ENCODE measurements around the gene TRAF1. TPM values are rescaled to one million over a fixed set of nuclear protein-coding genes. Genes with fewer than 3 reads are reported as not detected.

The TRAF1 gene
- total RNA-seq, 1 experiment from 2014 or later: 1.4 TPM

DNA sequence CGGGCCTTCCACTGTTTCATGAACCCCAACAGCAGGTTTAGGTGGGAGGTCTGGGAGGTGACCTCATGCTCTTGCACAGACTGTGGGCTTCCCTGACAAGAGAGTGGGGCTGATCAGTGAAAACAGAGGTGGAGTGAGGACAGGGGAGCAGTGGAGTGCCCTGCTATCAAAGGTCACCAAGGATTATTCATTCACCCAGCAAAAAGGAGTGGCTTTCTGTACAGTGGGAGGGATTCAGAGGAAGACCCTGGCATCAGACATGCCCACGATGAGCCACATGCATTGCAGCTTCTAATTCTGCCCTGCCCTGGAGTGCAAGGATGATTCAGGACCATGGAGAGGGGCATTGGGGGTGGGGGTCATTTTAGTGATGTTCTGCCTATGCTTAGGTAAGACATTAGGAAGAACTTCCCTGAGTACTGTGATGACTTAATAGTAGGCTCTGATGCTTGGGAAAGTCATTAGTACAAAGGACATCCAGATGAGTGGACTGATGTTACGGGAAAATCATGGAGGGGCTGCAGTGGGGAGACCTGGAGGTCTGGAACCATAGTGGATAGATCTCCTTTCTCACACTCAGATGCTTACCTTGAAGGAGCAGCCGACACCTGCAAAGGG lies 12.8 kb downstream of the TRAF1 start:
- H4K5ac ChIP-seq (ENCODE audit: insufficient read length, low read depth, low read length): no peak overlapping the region
- H2AK5ac ChIP-seq (ENCODE audit: insufficient read length, low read length): no peak overlapping the region
- Mint-ChIP-seq H3K27ac (no peak overlapping the region; a peak in 1 of 7 replicates), H3K36me3 (ENCODE audit: insufficient read depth in 1 of 3, low read depth in 3 of 3) (peaks cover 0 to 6% (median 5%) of the 10 kb centered on the region in 3 experiments; a peak in 3 of 7 replicates), H3K27me3 (ENCODE audit: low read depth) (no peaks in the 10 kb centered on the region), H3K4me3 (no peak overlapping the region), H3K4me1 (peaks cover 25 to 46% of the 10 kb centered on the region in 2 experiments), H3K9me3 (peaks cover 0 to 4% of the 10 kb centered on the region in 2 experiments; a peak in 2 of 5 replicates)
- H3K4me1 ChIP-seq (ENCODE audit: insufficient read depth, low read length): peaks cover 10% of the 10 kb centered on the region; the same call in 1 of the 2 replicates
- no peak overlapping the region for H2BK15ac ChIP-seq (ENCODE audit: low read depth, low read length)
- no peaks in the 10 kb centered on the region for H3K23me2 ChIP-seq (ENCODE audit: insufficient read length, low read depth, low read length, poor library complexity, severe bottlenecking)
- H4K8ac ChIP-seq (replicated peaks; ENCODE audit: insufficient read length, low read depth, low read length): no peak overlapping the region
- no peak overlapping the region for H2BK120ac ChIP-seq (ENCODE audit: low read depth, low read length, poor library complexity, severe bottlenecking)
- no peaks in the 10 kb centered on the region for H3K9me3 ChIP-seq (ENCODE audit: control insufficient read depth, low read depth, low read length)
- no peak overlapping the region for H2BK20ac ChIP-seq (ENCODE audit: low read depth, low read length, poor library complexity, severe bottlenecking)
- H4K91ac ChIP-seq (ENCODE audit: insufficient read length, low read depth, low read length): no peak overlapping the region
- H3K14ac ChIP-seq (ENCODE audit: insufficient read depth, low read length): no peak overlapping the region
- H3K27ac ChIP-seq (ENCODE audit: insufficient read length, low read depth, low read length): no peak overlapping the region
- H3K18ac ChIP-seq (ENCODE audit: insufficient read length, low read depth, low read length): no peak overlapping the region
- no peak overlapping the region for H2AFZ ChIP-seq (ENCODE audit: low read length)
- H2BK5ac ChIP-seq (ENCODE audit: insufficient read length, low read length): no peak overlapping the region
- TF ChIP-seq, protein P1, sequence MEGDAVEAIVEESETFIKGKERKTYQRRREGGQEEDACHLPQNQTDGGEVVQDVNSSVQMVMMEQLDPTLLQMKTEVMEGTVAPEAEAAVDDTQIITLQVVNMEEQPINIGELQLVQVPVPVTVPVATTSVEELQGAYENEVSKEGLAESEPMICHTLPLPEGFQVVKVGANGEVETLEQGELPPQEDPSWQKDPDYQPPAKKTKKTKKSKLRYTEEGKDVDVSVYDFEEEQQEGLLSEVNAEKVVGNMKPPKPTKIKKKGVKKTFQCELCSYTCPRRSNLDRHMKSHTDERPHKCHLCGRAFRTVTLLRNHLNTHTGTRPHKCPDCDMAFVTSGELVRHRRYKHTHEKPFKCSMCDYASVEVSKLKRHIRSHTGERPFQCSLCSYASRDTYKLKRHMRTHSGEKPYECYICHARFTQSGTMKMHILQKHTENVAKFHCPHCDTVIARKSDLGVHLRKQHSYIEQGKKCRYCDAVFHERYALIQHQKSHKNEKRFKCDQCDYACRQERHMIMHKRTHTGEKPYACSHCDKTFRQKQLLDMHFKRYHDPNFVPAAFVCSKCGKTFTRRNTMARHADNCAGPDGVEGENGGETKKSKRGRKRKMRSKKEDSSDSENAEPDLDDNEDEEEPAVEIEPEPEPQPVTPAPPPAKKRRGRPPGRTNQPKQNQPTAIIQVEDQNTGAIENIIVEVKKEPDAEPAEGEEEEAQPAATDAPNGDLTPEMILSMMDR (conservative IDR thresholded peaks at IDR 0.05): no peak
- no peaks in the 10 kb centered on the region for H3K79me2 ChIP-seq (ENCODE audit: insufficient read depth, low read length)
- no CpG with 5 or more reads among the region's 4 CpGs for WGBS (ENCODE audit: extremely low coverage, insufficient read length, low lambda C conversion rate)
- H3K79me1 ChIP-seq (ENCODE audit: insufficient read depth, low read depth, low read length, poor library complexity, severe bottlenecking): no peaks in the 10 kb centered on the region
- DNase-seq: no peak
- no peak overlapping the region for H3K23ac ChIP-seq (ENCODE audit: insufficient read length, low read depth, low read length)
- no peak overlapping the region for H3T11ph ChIP-seq (ENCODE audit: low read length)
- no peak overlapping the region for H3K4me2 ChIP-seq (ENCODE audit: insufficient read depth, insufficient read length, low read length)
- no peaks in the 10 kb centered on the region for H4K20me1 ChIP-seq (ENCODE audit: control insufficient read depth, insufficient read depth, insufficient read length)
- no peak overlapping the region for H3K56ac ChIP-seq (ENCODE audit: insufficient read length, low read depth, low read length)
- no peaks in the 10 kb centered on the region for H3K27me3 ChIP-seq (ENCODE audit: insufficient read depth, low read length)
- H3K4ac ChIP-seq (ENCODE audit: low read depth, low read length): no peak overlapping the region
- H3K9ac ChIP-seq (ENCODE audit: extremely low read depth, insufficient read length, low read length): no peak overlapping the region
- H2BK12ac ChIP-seq (ENCODE audit: insufficient read length, low read depth, low read length): no peak overlapping the region
